ENCODE data around the gene SMG7. TPM values are rescaled to one million over a fixed set of nuclear protein-coding genes. Genes with fewer than 3 reads are reported as not detected.

The SMG7 gene
- total RNA-seq, 1 donor from 2014 or later = 7.0 TPM

- DNase-seq (ENCODE audit: low read depth) = no peak
- no peak overlapping the region for H3K4me3 ChIP-seq (ENCODE audit: low read depth, low read length)
- no peak for TF ChIP-seq CTCF (conservative IDR thresholded peaks at IDR 0.05; ENCODE audit: low read depth, low read length)
These were observed 18.6 kb downstream of the SMG7 start for GRCh38 chr1:183490932-183491331.

GRCh38 chr1:183493540-183494245, 21.4 kb downstream of the SMG7 start:
- H3K4me3 ChIP-seq (ENCODE audit: low read depth, low read length) = no peak overlapping the region
- no peak for DNase-seq (ENCODE audit: low read depth)
- no peak for TF ChIP-seq CTCF (conservative IDR thresholded peaks at IDR 0.05; ENCODE audit: low read depth, low read length)

GRCh38 chr1:183495420-183495819, 23.1 kb downstream of the SMG7 start:
- no peak for TF ChIP-seq CTCF (conservative IDR thresholded peaks at IDR 0.05; ENCODE audit: low read depth, low read length)
- no peak for DNase-seq (ENCODE audit: low read depth)
- no peak overlapping the region for H3K4me3 ChIP-seq (ENCODE audit: low read depth, low read length)

- H3K4me3 ChIP-seq (ENCODE audit: low read depth, low read length) = no peak overlapping the region
- TF ChIP-seq CTCF (conservative IDR thresholded peaks at IDR 0.05; ENCODE audit: low read depth, low read length) = no peak
- DNase-seq (ENCODE audit: low read depth) = no peak
These were observed 24.9 kb downstream of the SMG7 start for GRCh38 chr1:183497218-183497617.

GRCh38 chr1:183498342-183498991, 26.2 kb downstream of the SMG7 start:
- no peak overlapping the region for H3K4me3 ChIP-seq (ENCODE audit: low read depth, low read length)
- no peak for TF ChIP-seq CTCF (conservative IDR thresholded peaks at IDR 0.05; ENCODE audit: low read depth, low read length)
- no peak for DNase-seq (ENCODE audit: low read depth)

GRCh38 chr1:183505454-183506089, 33.3 kb downstream of the SMG7 start:
- no peak overlapping the region for H3K4me3 ChIP-seq (ENCODE audit: low read depth, low read length)
- TF ChIP-seq CTCF (conservative IDR thresholded peaks at IDR 0.05; ENCODE audit: low read depth, low read length) = no peak
- DNase-seq (ENCODE audit: low read depth) = no peak
